ACHN (cell line): ENCODE data around the gene SCUBE1.

Experiments
- DNase-seq: peaks from one replicate; pipeline ENCODE4 v3.0.0-alpha.2; 2015
- in situ Hi-C: cut with HindIII; loops from 2 replicates; pipeline ENCODE4 v1.10.0; 2017; ENCODE audit warnings: low sequenced_read_pairs, low pct_ligation_motif_present, low pct_unique_long_range_greater_than_20kb

The SCUBE1 gene

DNA sequence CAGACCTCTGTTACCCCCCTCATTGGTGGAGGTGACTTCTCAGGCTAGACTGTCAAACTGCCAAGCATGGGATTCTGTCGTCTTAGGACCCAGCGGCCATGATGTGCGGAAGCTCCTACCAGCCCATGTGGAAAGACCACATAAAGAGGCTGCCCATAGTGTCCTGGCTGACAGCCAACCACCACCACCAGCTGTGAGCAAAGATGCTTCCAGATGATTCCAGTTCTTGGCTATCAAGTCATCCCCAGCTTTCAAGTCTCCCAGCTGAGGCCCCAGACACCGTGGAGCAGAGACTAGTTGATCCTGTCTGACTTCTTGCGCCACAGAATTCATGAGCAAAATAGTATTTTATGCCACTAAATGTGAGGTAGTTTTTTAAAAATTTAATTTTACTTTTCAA is 32.9 kb downstream of the SCUBE1 start:
- in situ Hi-C loops = no loop called here
- no peak for DNase-seq

DNA sequence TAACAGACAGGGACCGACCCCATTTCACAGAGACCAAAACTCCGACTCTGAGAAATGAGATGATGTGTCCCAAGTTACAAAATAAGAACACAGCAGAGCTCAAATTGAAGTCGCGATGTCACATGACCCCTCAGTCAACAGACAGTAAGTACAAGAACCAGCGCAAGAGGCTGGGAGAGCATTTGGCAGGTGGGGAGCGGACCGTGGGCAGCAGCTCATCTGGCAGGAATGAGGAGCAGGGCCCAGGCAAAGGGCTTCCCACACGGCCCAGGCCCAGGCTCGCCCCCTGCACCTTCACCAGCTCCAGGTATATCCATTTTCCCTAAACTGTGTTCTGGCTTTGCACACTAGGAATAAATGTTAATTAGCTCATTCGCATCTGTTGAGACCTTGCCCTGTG is 34.3 kb downstream of the SCUBE1 start:
- in situ Hi-C loops = no loop called here
- no peak for DNase-seq

DNA sequence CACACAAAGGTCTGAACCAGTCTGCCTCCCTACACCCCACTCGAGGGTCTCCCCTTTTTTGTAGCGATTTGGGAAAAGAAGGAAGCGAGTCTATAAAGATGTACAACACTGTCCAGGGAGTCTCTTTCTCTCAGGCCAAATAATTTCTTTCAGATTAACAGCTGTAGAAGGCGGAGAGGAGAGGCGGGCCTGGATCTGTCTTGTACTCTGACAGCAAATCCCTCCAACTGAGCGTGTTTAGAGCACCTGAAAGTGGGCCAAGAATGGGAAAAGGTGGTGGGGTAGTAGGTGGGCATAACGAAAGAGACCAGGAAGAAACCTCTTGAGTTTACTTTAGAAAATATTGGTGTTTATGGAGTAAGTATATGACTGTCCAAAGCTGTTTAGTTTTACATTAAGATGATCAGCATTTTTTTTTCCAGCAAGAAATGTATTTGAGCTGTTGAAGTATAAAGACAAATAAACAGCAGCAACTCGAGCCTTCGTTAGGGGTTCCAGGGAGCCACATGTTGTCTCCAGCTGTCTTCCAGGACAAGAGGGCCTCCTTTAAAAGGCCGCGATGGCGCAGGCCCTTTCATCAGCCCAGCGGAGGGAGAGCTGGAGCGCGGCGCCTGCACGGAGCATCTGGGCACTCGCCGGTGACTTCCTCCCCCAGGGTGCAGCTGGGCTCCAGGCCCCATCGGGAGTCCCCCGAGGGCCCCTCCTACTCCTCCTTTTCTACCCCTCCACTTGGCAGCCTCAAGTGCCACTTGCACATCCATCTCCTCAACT is 34.9 kb downstream of the SCUBE1 start:
- in situ Hi-C loops = no loop called here
- no peak for DNase-seq

GRCh38 chr22:43305806-43306205 is 37.4 kb downstream of the SCUBE1 start:
- no peak for DNase-seq
- in situ Hi-C loops = no loop called here

DNA sequence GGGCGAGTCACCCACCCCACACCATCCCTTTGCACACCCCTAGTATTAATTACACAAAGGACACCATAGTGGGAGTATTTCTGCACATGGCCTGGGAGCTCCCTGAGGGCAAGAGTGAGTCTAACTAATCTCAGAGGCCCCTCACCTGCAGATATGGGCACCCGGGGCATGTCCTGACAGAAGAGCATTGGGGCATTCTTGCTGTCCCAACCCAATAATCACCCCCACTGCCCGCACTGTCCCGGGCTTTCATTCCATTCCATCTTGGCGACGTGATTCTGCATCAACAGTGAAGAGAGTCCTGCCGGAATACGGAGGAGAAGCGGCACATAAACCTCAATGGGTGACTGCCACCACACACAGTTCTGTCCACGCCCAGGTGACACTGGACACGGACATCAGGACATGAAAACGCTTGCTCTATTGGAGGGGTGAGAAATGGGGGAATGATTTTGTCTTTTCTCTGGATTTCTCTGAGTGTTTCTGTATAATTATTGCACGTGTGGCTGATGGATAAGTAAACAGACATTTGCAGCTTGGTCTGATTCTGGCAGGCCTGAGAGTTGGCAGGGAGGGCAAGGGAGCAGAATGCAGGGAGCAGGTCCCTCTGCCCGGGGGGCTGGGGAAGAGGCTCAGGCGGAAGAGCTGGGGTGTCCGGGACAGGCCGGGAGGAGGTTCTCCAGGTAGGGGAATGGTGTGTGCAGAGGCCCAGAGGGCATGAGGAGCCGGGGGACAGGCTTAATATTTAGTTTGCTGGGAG is 38.2 kb downstream of the SCUBE1 start:
- in situ Hi-C loops = no loop called here
- no peak for DNase-seq

- in situ Hi-C loops = no loop called here
- DNase-seq = no peak
Measured at GRCh38 chr22:43303751-43304150, 39.4 kb downstream of the SCUBE1 start.

- in situ Hi-C loops = no loop called here
- DNase-seq = no peak
Measured at GRCh38 chr22:43303166-43303565, 40.0 kb downstream of the SCUBE1 start.

DNA sequence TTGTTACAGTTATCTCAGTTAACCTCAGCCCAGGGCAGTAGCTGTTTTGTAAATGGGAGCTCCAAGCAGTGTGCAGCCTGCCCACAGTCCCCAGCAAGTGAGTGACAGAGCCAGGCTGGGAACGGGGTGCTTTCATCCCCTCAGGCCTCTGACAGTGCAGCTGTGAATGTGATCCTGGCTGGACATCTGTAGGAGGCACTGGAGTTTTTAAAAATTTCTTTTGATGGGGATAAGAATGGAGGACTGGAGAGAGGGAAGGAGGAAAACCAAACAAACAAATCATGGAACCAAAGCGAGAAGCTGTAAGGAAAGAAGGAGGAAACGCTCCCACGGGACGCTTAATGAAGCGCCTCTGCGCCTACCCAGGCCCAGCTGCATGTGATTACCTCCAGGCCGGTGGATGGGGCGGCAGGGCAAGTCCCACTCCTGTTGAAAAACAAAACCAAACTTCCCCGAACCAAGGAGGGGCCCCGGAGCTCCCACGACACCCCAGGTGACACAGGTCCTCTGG is 40.6 kb downstream of the SCUBE1 start:
- in situ Hi-C loops = no loop called here

GRCh38 chr22:43301866-43302265 is 41.3 kb downstream of the SCUBE1 start:
- DNase-seq = no peak
- in situ Hi-C loops = no loop called here

More for the DNA sequence above, 40.6 kb downstream of the SCUBE1 start:
- DNase-seq = no peak

DNA sequence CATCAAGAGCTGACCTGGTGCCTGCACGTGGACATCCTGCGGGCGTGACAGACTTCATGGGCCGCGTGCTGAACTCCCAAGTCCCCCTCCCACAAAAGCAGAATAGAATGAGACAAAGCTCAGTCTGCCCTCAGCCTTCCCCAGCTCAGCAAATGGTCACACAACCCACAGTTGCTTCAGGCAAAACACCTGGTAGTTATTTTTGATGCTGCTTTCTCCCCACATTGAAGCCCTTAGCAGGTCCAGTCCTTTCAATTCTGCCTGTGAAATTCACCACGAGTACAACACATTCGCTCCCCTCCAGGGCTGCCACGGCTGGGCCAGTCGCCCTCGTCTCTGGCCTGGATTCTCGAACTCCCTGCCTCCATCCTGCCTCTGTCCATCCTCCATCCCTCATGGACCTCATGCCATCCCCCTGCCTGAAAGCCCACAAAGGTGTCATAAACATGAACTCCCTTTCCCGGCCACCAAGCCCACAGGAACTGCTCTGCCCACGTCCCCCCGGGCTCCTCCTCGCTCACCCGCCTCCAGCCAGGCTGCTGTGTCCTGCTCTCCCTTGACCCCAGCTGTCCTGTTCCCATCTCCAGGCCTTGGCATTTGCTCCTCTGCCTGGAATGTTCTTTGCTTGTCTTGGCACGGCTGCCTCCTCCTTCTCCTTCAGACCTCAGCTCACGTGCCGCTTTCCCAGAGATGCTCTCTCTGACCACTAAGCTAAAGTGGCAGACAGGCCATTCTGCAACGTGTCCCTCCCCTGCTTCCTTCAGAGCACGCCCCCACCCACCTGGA is 42.1 kb downstream of the SCUBE1 start:
- DNase-seq = no peak
- in situ Hi-C loops = no loop called here

DNA sequence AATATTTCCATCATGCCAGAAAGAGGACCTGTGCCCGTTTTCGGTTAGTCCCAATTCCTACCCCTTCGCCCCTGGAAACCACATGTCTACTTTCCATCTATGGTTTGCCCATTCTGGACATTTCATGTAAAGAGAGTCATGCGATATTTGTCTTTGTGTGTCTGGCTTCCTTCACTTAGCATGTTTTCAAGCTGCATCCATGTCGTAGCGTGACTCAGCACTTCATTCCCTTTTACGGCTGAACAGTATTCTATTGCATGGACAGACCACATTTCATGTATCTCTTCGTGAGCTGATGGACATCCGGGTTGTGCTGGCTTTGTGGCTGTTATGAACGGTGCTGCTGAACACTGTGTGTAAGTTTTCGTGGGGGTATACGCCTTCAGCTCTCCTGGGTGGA is 43.4 kb downstream of the SCUBE1 start:
- in situ Hi-C loops = no loop called here
- DNase-seq = no peak

GRCh38 chr22:43298062-43298801 is 44.9 kb downstream of the SCUBE1 start:
- no peak for DNase-seq
- in situ Hi-C loops = no loop called here

DNA sequence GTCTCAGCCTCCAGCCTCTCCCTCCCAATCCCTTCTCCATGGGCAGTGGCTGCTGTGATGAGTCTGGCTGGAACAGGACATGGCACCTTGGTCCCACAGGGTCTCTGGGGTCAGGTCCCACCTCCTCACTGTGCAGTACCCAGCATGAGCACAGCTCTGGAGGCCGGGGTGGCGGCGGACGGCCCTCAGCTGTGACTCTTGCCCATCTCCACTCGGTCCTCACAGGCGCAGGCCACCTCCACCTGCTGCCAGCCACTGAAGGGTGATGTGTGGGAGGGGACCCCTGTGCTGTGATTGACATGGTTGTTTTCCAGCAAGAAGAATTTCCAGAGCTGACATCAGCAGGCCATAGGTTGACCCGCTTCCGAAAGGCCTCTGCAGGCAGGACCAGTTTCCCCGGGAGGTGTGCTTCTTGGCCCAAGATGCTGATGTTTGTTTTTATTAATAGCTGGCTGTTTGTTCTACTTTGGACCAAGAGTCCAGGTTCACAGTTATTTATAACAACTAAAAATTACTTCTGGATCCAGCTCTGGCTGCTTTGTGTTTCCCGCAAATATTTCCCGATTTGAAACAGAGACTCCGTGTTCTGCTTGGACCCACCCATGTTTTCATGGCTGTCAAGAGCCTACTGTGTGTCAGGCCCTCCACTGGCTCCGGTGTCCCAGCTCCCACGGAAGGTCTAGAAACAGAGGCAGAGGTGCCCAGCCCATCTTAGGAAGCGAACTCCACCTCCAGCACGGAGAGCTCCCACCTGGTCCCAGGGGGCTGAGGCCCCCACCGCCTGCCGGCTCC is 45.7 kb downstream of the SCUBE1 start:
- in situ Hi-C loops = no loop called here
- DNase-seq = no peak

GRCh38 chr22:43296276-43296902 is 46.8 kb downstream of the SCUBE1 start:
- in situ Hi-C loops = no loop called here
- no peak for DNase-seq

DNA sequence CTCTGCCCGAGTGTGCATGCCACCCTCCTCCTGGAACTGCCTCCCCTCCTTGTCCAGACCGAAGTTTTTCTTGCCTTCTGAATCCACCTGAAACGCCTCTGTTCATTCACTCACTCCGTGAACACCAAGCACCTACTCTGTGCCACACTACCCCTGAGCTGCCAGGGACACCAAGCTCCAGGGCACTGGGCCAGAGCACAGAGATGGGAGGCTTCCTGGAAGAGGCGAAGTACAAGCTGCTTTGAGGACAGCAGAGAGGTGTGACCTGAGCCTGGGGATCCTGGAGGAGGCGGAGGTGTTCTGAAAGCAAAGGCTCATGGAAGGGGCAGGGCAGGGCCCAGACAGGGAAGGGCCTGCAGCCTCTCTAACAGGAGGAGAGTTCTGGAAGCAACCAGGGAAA is 47.5 kb downstream of the SCUBE1 start:
- in situ Hi-C loops = no loop called here
- DNase-seq = no peak

- in situ Hi-C loops = no loop called here
Measured at GRCh38 chr22:43295173-43295572, 48.0 kb downstream of the SCUBE1 start.

DNA sequence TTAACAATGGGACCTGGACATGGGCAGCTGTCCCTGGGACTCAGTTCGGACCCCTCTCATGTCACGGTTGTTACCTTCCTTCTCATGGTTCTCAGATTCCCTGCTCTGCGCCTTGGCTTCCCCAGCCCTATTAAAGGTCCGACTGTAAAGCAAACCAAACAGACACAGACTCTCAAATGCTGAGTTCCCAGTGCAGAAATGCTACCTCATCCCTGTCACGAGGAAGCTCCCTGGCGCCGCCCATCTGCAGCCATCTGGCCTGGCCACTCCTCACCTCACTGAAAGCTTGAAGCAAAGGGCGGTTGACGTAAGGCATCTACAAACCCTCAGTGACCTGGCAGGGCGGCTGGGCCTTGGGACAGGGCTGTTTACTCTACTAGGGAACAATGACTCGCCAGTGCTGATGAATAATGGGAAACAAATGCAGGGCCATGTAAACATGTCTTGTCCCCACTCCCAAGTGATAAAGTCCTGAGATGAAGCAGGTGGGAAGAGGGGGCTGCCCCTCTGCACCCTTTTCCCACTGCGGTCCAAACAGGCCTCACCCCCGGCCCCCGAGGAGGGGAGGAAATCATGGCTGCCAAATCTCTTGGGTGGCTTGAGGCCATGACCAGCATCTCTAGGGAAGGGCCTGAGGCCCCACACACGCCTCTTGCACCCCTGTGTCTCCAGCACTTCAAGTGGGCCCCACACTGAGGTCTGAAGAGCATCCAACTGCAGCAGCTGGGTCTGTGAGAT is 49.3 kb downstream of the SCUBE1 start:
- in situ Hi-C loops = no loop called here
- DNase-seq = no peak

More at GRCh38 chr22:43295173-43295572, 48.0 kb downstream of the SCUBE1 start:
- no peak for DNase-seq
